Measurements from ENCODE around the gene SPACA7. TPM values are rescaled to one million over a fixed set of nuclear protein-coding genes. Genes with fewer than 3 reads are reported as not detected.

Gene SPACA7
- total and polyA plus RNA-seq, 10 of the 15 experiments (the other 5 are each of a cell fraction or from before 2014, with no cell fraction given) = not detected

DNA sequence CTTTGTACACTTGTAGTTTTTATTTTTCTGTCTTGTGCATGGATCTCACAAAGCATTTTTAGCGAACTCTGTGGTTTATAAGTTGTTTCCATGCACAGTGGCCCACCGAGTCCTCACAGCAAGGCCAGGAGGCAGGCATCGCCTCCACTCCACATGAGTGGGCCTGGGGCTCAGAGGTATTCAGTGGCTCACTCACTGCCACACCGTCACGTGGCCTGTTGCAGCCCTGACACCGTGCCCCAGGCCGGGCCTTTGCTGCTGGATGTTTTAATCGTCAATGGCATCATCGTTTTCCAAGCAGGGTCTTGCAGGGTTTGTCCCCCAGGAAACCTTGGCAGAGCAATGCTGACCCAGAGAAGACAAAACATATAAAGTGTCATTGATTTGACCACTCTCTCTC lies 59.8 kb downstream of the SPACA7 start:
- RAD21 ChIA-PET (ENCODE audit: unreplicated experiment) = no interaction called here
- 20% methylated on average over 9 of the region's 9 CpGs for WGBS (ENCODE audit: insufficient coverage, insufficient replicate concordance, low lambda C conversion rate, missing lambda C conversion rate)
- Histone ChIP-seq H4K20me1 (ENCODE audit: control insufficient read depth, insufficient read depth) (no peaks in the 10 kb centered on the region), H3K79me2 (ENCODE audit: control insufficient read depth, insufficient read depth, low read length) (no peaks in the 10 kb centered on the region), H3K4me1 (ENCODE audit: control insufficient read depth, insufficient read depth, low read length) (no peaks in the 10 kb centered on the region), H2AFZ (ENCODE audit: control insufficient read depth, low read depth, low read length) (no peak overlapping the region), H3K4me2 (ENCODE audit: control insufficient read depth, insufficient read depth) (no peak overlapping the region), H3K9me3 (replicated peaks; ENCODE audit: control insufficient read depth, insufficient read depth, low read length) (no peaks in the 10 kb centered on the region), H3K27me3 (replicated peaks in 1 of 2; ENCODE audit: control insufficient read depth in 2 of 2, insufficient read depth in 2 of 2, low read length in 1 of 2) (no peaks in the 10 kb centered on the region), H3K9ac (ENCODE audit: control insufficient read depth, insufficient read depth, low read length) (no peak overlapping the region), H3K36me3 (ENCODE audit: control insufficient read depth in 2 of 2, insufficient read depth in 2 of 2, low read length in 1 of 2) (no peaks in the 10 kb centered on the region), H3K4me3 (no peak overlapping the region), H3K27ac (ENCODE audit: control insufficient read depth, insufficient read depth) (no peak overlapping the region)
- POLR2A ChIA-PET = no interaction called here
- no peak for DNase-seq (ENCODE audit: low read depth, low spot score)
- intact Hi-C loops (cut with micrococcal nuclease; ENCODE audit: unreplicated experiment) (no loop called here), in situ Hi-C loops (cut with MboI) (loop anchor here (25.0 kb wide), 1 partner anchor 1349 kb away; no protein-coding TSS in a partner anchor)
- no peak for FAIRE-seq
- TF ChIP-seq POLR2AphosphoS2 (IDR thresholded peaks at IDR 0.05; ENCODE audit: low read depth, low read length) (no peak), ESRRA (IDR thresholded peaks at IDR 0.05; ENCODE audit: low read length) (no peak), YY1 (IDR thresholded peaks at IDR 0.05; ENCODE audit: low read depth, low read length) (no peak)
- SMC1A ChIA-PET (ENCODE audit: uncharacterized antibody, unreplicated experiment) = no interaction called here
- CTCF ChIA-PET = no interaction called here
- BruUV-seq (replicated peaks) = no TSS peak
- no peak for ATAC-seq

GRCh38 chr13:112438094-112438493 lies 61.9 kb downstream of the SPACA7 start:
- no peaks in the 10 kb centered on the region for H3K9me3 ChIP-seq (replicated peaks; ENCODE audit: control insufficient read depth, insufficient read depth, low read length)
- POLR2A ChIA-PET = no interaction called here

More at GRCh38 chr13:112438094-112438493, 61.9 kb downstream of the SPACA7 start:
- H3K27me3 ChIP-seq (replicated peaks in 1 of 2; ENCODE audit: control insufficient read depth in 2 of 2, insufficient read depth in 2 of 2, low read length in 1 of 2) = no peaks in the 10 kb centered on the region
- H3K36me3 ChIP-seq (ENCODE audit: control insufficient read depth in 2 of 2, insufficient read depth in 2 of 2, low read length in 1 of 2) = no peaks in the 10 kb centered on the region
- in situ Hi-C loops (cut with MboI) = loop anchor here (25.0 kb wide), 1 partner anchor 1351 kb away; no protein-coding TSS in a partner anchor
- H3K9ac ChIP-seq (ENCODE audit: control insufficient read depth, insufficient read depth, low read length) = no peak overlapping the region
- WGBS (ENCODE audit: insufficient coverage, insufficient replicate concordance, low lambda C conversion rate, missing lambda C conversion rate) = 0% methylated on average over 1 of the region's 1 CpG
- SMC1A ChIA-PET (ENCODE audit: uncharacterized antibody, unreplicated experiment) = no interaction called here
- ATAC-seq (no peak), DNase-seq (ENCODE audit: low read depth, low spot score) (no peak), FAIRE-seq (no peak)
- no peak overlapping the region for H2AFZ ChIP-seq (ENCODE audit: control insufficient read depth, low read depth, low read length)
- H3K4me2 ChIP-seq (ENCODE audit: control insufficient read depth, insufficient read depth) = no peak overlapping the region
- H3K4me1 ChIP-seq (ENCODE audit: control insufficient read depth, insufficient read depth, low read length) = no peaks in the 10 kb centered on the region
- no peaks in the 10 kb centered on the region for H4K20me1 ChIP-seq (ENCODE audit: control insufficient read depth, insufficient read depth)
- TF ChIP-seq YBX1 (IDR thresholded peaks at IDR 0.05) (no peak), TCF7 (IDR thresholded peaks at IDR 0.05; ENCODE audit: borderline replicate concordance) (no peak)
- TF ChIP-seq, protein P1, sequence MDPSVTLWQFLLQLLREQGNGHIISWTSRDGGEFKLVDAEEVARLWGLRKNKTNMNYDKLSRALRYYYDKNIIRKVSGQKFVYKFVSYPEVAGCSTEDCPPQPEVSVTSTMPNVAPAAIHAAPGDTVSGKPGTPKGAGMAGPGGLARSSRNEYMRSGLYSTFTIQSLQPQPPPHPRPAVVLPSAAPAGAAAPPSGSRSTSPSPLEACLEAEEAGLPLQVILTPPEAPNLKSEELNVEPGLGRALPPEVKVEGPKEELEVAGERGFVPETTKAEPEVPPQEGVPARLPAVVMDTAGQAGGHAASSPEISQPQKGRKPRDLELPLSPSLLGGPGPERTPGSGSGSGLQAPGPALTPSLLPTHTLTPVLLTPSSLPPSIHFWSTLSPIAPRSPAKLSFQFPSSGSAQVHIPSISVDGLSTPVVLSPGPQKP (IDR thresholded peaks at IDR 0.05; ENCODE audit: low read depth, low read length) = no peak
- CTCF ChIA-PET = interaction anchor here (0.6 kb wide), 1 partner anchor 343 kb away, joined by 3 read pairs; no protein-coding TSS in a partner anchor
- intact Hi-C loops (cut with micrococcal nuclease; ENCODE audit: unreplicated experiment) = no loop called here
- no peak overlapping the region for H3K4me3 ChIP-seq
- H3K27ac ChIP-seq (ENCODE audit: control insufficient read depth, insufficient read depth) = no peak overlapping the region
- RAD21 ChIA-PET (ENCODE audit: unreplicated experiment) = no interaction called here
- H3K79me2 ChIP-seq (ENCODE audit: control insufficient read depth, insufficient read depth, low read length) = no peaks in the 10 kb centered on the region
- no TSS peak for BruUV-seq (replicated peaks)
